22Rv1 (cell line): ENCODE results near the gene CDK2AP2.

ENCODE experiments used
- CTCF ChIP-seq: fragments of 450-650 bp; IDR thresholded peaks from 2 replicates; pipeline ENCODE4 v1.5.1; 2017; ENCODE audit warnings: mild to moderate bottlenecking
- ZFX ChIP-seq: fragments of 450-650 bp; IDR thresholded peaks from 2 replicates; pipeline ENCODE4 v1.6.1; 2017; ENCODE audit warnings: antibody characterized with exemption, borderline replicate concordance

GRCh38 chr11:67538823-67539505, 31.0 kb upstream of the CDK2AP2 start:
- TF ChIP-seq CTCF (no peak), ZFX (no peak)
